Breast epithelium (tissue), 3 donors: Measurements from ENCODE around the gene MRTFB.

ENCODE experiments used
- CTCF ChIP-seq, 3 donors: fragments of 450-650 bp; IDR thresholded peaks; one replicate each; pipeline ENCODE4 v1.5.1; 2016 to 2017; ENCODE audit warnings: antibody characterized with exemption in 3 of 3, mild to moderate bottlenecking in 3 of 3, moderate library complexity in 3 of 3
- POLR2AphosphoS5 ChIP-seq, 3 donors: sonication (generic); formaldehyde crosslinking; IDR thresholded peaks; one replicate each; pipeline ENCODE4 v1.6.1; 2017; ENCODE audit warnings: antibody characterized with exemption in 3 of 3

DNA sequence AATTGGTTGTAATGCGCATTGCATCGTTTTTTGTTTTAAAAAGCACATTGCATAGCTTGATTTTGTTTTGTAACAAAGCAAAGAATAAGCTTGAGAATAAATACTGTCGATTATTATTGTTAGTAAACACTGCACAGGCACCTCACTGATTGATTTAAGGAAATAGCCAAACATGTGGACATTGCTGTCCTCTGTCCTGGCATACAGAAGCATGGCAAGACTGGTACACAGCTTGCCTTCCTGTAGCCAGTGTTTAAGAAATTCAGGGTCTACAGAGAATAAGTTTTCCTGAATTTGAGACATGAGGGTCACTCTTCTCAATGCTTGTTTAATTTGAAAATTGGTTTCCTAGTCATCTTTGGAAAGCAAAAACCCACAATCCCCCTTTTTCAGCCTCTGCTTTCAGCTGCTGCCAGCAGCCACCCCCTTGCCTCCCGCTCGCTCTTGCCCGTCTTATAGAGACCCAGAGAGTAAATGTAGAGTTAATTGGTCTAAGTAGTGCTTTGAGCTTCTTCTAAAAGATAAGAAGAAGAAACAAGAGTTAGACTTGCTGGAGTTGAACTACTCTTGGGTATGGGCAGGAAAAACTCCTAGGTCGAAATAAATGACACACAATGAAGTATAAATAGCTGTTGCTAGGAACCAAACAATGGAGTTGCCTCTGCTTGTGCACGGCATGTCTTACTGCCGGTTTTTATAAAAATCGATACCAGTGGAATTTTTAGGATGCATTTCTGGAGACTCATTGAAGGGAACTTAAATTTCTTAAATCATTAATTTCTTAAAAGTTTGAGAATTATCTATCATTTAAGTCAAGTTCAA lies 116.6 kb downstream of the MRTFB start:
- TF ChIP-seq CTCF (IDR thresholded peaks at IDR 0.05) (no peak), POLR2AphosphoS5 (IDR thresholded peaks at IDR 0.05) (no peak)
